HG02852 (cell line): Measurements from ENCODE around the gene SIRPA.

Experiments
- ATAC-seq: cut with Tn5 transposase; IDR thresholded peaks from one replicate; pipeline ENCODE4 v1.9.1; 2021; ENCODE audit warnings: mild to moderate bottlenecking, moderate library complexity; ENCODE audit not compliant: unreplicated experiment

SIRPA gene

DNA sequence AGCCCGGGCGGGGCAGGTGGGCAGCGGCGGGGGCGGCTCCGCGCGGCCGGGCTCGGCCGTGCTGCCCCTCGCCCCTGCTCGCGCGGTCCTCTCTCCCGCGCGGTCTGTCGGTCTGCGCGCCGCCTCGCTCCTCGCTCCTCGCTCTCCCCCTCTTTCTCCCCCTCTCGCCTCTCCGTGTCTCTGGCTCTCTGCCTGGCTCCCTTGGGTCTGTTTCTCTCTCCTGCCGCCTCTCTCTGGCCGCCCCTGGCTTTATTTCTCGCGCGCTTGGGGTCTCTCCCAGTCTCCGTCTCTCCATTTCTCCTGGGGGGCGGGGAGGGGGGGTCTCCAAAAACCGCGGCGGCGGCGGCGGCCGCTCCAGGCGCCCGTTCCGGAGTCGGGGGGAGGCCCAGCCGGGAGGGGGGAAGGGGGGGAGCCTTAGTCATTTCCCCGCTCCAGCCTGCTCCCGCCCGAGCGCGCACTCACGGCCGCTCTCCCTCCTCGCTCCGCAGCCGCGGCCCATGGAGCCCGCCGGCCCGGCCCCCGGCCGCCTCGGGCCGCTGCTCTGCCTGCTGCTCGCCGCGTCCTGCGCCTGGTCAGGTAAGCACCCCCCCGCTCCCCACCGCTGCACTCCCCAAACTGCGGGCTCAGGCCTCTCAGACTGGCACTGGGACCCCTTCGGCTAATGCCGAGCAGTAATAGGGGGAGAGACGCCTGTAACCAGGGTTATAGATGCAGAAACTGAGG is at the start of gene SIRPA:
Gene SIRPA (plus strand): TSS at position 457 of the 723 bp plus-strand sequence. CDS start 41 bp downstream, at position 498.
- no peak for ATAC-seq

DNA sequence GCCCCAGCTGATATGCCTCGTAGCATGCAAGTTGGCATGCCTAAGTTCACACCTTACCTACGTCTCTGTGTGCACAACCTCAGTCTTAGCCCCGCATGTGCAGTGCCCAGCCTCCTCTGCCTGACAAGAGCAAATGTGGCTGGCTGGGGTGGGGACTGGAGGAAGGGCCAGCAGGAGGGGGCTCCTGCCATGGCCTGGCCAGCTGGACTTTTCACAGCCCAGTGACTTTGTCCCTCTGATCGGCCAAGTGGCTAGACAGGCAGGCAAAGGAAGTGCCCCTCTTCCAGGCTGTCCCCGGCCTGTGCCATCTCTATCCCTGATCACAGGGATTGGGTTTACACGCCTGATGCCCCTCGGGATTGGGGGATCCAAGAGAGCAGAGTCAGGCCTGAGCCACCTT is 49.5 kb upstream of the SIRPA start:
- ATAC-seq, result no peak

DNA sequence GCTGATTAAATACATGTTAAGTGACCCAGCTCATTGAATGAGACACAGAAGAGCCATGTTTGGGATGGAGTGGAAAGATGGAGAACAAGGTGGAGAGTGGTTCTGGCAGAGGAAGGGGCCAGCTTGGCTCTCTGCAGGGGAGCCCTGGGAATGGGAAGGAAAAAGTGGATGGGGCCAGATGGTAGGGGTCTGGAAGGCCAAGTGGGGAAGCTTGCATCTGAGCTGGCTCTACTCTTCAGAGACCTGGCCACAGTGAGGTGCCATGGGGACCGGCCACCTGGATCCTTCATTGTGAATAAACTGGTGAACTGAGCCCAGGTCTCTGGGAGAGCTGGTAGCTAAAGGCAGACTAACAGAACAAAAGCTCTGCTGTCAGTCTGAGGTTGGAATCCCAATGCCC is 48.9 kb upstream of the SIRPA start:
- ATAC-seq, result no peak

DNA sequence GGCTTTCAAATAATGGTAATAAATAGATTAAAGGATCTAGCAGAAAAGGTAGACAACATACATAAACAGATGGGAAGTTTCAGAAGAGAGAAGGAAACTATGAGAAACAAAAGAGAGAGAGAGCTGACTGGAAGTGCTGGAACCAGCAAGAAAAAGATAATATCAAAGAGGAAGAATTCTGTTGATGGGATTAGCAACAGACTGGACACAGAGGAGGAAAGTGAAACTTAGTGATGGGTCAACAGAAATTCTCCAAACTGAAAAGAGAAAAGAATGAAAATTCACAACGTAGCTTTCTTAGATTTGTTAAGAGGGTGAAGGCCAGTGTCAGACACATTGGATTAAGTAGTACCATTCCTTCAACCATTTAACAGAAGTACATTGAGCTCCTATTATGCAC is 48.3 kb upstream of the SIRPA start:
- no peak for ATAC-seq

DNA sequence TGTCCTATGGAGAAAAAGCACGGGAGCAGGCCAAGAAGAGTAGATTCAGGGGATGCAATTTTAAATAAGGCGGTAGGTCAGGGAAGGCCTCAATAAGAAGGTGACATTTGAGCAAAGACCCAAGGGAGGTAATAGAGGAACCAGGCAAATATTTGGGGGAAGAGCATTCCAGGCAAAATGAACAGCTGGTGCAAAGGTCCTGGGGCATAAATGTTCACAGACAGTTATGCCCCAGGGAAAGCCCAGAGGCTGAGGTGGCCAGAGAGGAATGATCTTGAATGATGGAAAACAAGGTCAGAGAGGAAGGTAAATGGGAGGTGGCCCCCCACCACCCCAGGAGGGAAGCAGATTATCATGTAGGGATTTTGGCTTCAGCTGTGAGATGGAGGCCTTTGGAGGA is 47.4 kb upstream of the SIRPA start:
- ATAC-seq, result no peak

DNA sequence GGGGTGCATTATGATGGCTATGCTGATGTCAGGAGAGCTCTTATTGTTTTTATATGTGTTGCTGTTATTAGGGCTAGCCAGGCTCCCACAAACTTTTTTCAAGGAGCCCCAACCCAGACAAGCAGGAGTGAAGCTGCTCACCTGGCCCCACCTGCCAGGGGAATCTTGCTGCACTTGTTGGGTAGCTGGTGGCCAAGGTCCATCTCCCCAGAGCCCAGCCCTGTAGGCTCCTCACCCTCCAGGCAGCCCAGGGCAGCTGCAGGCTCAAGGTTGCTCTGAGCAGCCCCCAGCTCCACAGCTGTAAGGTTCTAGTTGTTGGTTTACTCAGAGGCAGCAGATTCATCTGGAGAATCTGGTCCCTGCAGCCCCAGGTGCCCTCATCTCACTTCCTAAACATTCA is 46.8 kb upstream of the SIRPA start:
- ATAC-seq, result no peak

DNA sequence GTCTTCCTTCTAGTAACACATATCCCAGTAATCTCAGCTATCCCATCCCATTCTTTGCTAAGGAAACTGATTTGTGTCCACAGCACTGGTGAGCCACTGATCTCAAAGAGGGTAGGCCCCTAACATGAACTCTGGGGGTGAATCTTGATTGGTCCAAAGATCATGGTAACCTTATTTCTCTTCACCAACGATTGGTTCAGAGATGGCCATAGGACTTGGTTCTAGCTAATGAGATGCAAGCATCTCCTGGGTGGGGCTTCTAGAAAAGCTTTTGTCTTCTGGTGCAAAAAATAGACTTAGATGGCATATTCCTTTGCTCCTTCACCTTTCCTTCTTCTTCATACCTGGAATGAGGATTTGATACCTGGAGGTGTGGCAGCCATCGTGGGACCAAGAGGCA is 43.8 kb upstream of the SIRPA start:
- no peak for ATAC-seq

DNA sequence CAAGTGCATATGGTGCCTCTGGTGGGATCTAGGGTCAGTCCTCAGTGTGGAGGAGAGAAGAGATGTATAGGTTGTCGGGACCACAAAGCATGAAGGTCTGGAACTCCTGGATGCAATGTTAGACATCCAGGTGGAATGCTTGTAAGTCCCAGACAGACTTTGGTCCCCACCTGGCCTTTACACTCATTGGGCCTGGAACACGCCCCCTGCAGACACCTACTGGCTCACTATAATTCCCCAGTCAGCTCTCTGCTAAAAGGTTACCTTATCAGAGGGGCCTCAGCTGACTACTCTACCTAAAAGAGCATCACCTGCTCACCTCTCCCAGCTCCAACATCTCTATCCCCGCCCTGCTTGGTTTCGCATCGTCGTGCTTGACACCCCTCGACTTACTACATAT is 41.7 kb upstream of the SIRPA start:
- ATAC-seq, result no peak

DNA sequence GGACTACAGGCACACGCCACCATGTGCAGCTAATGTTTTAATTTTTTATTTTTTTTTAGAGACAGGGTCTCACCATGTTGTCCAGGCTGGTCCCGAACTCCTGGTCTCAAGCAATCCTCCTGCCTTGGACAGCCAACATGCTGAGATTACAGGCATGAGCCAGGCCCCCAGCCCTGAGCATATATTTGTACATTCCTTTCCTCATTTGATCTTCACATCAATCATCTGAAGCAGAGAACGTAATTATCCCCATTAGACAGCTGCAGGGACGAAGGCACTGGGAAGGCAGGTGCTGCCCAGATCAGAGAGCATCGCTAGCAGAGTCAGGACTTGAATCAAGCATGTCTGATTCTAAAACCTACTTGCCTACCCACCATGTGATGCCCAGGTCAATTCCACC is 41.0 kb upstream of the SIRPA start:
- ATAC-seq, result no peak

DNA sequence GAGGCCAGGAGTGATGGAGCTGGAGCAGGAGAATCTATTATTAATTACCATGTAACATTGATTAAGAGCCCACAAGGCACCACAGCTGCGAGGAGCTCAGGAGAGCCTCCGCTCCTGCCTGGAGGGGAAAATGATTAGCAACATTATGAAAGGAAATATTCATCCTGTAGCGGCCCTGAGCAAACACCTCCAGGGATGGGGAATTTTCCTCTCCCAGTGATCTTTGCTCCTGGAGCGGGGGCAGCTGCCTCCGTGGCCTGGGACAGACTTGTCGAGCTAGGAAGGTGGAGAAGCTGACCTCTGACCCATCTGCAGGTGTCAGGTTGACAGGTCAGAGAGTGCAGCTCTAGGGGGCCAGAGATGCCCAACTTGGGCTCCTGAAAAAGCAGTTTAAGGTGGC is 40.1 kb upstream of the SIRPA start:
- no peak for ATAC-seq

DNA sequence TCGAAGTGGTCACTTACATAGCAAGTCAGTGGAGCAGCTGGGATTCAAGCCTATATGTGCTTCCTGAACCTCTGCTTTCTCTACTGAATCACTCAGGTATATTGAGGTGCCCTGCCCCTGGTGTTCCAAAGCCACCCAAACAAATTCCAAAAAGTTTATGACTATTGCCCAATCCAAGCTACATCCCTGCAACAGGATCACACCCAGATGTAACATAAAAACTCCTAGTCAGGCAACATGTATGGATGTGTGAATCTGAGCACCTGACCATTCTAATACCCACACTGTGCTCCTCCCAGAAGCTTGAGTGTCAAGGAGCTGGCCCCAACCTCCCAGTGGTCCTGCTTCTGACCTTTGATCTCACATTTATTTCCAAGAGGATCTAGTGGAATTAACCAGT is 39.5 kb upstream of the SIRPA start:
- ATAC-seq, result no peak

DNA sequence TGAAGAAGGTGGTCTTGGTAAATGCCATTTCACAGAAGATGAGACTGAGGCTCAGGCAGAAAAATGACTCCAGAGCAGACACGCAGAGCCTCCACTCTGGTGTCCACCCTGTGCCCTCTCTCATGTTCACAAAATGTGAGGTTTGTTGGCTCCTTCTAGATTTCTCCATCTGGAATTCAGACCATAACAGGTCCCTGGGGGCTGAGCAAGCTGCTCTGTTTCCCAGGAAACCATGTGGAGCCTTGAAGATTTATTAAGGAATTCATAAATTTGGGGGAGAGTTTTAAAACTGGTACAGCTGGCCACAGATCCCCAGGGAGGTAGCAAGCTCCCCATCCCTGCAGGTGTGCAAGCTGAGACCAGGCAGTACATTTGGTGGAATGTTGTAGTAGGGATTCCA is 38.8 kb upstream of the SIRPA start:
- no peak for ATAC-seq

DNA sequence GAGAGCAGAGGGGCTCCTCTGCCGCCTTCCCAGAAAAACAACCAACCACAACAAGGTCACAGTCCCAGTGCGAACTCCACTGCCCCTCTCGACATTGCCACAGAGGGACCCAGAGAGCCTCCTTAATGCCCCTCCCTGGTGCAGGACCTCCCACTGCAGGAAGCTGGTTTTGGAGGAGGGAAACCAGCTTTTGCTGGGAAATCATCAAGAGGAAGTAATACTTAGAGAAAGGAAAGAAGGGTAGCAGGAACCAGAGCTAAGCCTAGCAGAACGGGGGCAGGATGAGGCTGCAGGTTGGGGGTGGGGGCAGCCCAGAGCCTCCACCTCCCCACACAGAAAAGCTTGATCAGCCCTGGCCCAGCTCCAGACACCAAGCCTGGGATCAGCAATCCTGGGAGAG is 37.7 kb upstream of the SIRPA start:
- no peak for ATAC-seq

DNA sequence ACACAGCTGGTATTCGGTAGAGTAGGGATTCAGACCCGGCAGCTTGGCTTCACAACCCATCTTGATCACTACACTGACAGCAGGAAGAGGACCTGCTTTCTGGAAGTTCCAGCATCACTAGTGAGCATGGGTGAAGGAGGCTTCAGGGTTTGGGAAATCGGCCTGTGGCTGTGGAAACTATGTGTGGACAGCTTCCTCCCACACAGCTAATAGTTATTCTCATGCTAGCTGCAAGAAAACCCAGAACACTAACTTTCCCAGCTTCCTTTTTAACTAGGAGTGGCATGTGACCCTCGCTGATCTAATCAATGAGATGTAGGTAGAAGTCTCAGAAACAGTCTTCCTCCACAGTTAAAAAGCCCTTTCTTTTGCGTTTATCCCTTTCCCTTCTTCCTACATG is 36.3 kb upstream of the SIRPA start:
- ATAC-seq, result no peak

DNA sequence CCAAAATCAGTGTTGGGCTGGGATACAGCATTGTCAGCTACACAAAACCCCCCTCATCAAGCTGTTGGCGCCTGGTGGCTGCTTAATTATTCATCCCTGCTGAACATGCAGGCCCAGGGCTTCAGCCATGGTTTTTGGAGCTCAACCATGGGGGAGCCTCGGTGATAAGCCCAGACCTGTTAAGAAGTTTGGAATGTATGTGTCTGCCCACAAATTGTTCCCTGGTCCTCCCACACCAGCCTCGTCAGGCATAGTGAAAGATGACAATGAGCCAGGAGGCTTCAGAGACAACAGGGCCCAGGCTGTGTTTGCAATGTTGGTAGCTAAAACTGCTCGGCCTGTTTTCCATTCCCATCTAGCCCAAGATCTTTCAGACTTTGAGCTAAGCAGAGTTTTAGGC is 34.8 kb upstream of the SIRPA start:
- ATAC-seq, result no peak

DNA sequence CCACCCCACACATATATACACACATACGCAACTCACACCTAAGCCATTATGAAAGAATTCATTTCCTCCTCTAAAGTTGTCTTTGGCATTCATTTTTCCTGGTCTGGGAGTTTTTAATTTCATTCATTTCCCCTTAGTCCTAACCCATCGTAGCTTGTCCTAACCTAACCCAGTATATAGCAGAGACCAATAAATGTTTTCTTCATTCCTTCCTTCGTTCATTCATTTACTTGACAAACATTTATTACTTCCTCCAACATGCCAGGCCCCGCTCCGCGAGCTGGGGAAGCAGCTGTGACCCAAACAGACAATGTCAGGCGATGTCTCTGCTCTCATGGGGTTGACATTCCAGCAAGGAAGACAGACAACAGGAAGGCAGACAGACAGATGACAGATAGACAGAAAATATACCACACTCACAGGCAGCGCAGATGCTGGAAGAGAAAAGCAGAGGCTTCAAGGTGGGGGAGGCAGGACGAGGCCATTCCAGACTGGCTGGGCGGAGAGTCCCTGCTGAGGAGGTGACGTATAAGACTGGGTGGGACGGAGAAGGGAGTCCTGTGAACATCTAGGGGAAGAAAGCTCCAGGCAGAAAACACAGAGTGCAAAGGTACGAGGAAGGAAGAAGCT is 33.7 kb upstream of the SIRPA start:
- ATAC-seq, result no peak

DNA sequence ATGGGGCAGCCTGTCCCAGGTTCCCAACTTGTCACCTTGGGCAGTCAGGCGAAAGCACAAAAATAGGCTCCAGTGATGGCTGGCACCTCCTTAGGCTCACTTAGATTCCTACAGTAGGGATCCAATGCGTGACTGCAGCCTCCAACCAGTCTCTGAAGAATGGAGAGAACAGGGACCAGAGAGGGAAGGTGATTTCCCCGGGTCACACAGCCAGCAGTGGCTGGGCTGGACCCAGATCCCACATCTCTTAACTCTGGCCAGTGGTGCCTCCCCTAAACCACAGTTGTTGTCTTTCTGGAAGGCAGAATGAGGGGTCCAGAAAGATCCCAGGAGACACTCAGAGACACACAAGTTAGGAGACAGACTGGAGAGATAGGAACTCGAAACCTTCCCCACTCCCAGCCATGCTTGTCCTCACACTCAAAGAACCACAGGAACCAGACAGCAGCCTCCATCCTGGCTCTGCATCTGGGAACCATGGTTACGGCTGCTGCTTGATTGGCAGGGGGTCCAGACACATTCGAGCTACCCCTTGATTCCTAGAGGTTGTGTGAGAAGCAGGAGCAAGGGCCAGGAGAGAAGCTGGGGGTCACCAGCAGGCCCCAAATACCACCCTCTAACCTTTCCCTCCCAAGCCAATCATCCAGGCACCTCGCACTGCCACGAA is 33.1 kb upstream of the SIRPA start:
- ATAC-seq, result no peak

DNA sequence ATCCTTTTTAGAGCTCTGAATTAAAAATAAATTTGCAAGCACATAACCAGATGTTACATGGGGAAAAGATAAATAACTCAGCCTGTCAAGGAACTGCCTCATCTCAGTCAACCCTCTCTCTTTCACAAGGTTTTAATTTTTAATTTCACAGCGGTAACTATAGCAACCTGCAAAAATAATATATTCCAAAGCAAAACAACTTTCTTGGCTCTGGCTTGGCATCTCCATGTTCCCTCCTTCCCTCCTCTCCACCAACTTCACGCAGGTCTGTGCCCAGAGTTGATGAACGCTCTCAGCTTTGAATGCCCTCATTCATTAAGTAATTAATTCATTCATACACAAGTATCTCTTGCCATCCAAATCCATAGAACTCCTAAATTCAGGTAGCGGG is 32.5 kb upstream of the SIRPA start:
- ATAC-seq, result no peak

DNA sequence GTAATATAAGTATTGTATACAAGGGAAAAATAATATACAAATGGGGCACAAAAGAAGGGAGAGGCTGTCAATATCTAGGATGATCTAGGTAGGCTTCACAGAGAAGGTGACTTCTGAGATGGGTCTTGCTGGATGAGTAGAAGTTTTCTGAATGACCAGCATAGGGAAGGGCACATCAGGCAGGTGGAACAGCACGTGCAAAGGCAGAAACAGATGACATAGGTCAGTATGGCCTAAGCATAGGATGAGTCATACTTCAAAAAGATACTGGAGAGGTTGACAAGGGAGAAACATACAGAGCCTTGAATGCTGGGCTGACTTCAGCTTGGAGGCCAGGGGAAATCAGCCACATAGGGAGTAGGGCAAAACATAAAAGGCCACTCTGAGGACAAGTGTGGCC is 31.9 kb upstream of the SIRPA start:
- ATAC-seq, result no peak

DNA sequence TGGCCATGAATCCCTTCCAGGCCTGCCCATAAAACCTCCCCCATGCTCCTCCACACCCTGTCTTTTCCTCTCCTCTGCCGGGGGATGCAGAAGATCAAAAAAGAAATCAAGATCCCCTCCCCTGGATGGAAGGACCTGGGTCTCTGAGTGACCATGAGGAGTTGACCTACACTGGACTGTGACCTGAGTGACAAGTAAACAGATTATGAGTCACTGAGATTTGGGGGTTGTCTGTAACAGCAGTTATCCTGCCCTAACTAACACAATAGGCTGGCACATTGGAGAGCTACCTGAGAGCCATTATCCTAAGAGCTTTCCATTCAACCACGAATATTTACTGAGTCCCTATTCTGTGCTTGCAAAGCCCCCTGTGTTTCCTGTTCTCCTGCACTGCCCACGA is 28.4 kb upstream of the SIRPA start:
- ATAC-seq, result no peak

DNA sequence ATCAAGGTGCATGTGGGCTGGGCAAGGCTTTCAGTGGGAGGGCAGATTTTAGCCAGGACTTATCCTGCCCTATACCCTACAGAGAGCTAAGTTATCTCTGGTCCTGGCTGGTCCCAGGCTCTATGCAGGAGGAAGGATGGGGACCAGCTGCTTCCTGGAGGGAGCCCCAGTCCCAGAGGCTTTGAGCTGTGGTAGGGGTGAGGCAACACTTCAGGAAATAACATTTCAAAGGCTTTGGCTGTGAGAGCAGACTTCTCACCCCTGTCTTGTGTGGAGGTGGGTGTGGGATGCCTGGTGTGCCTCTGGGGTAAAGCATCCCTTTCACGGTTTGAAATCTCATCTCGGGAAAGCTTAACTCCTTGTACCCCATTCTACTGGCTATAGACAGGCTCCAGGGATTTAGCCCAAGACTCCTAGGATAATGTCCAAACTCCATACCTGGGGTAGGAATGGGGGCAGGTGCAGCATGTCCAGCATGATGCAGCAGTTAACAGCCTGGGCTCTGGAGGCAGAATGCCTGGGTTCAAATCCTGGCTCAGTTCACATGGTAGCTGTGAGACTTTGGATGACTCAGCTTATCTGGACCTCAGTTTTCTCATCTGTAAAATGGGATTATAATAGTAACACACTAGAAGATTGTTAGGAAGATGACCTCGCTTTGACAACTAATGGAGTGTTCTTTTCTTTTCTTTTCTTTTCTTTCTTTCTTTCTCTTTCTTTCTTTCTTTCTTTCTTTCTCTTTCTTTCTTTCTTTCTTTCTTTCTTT is 27.5 kb upstream of the SIRPA start:
- no peak for ATAC-seq

DNA sequence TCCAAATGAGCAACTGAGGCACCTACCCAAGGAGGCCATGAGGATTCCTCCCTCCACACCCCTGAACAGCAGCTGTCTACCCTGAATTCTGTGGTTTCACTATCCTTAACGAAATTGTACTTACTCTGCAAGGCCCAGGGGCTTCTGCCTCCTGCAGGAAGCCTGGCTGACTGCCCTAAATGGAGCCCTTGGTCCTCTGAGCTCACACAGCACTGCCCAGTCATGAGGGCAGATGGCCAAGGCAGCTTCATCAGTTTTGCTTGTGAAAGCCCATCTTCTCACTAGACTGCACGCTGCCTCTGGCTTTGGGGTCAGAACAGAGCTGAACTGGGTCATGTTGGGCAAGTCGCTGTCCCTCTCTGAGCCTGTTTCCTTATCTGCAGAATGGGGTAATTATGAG is 26.4 kb upstream of the SIRPA start:
- no peak for ATAC-seq
